T-helper 22 cell (primary cell): ENCODE results near the gene PRR7.
"Not testable (repeated sequence)": the region's sequence is repeated elsewhere in the genome, so short reads cannot be mapped to it uniquely, and the experiment has no call there.

ENCODE experiments used
- DNase-seq: peaks from one replicate; pipeline ENCODE4 v3.0.0-alpha.2; 2020; ENCODE audit warnings: low read depth

The PRR7 gene, protein sequence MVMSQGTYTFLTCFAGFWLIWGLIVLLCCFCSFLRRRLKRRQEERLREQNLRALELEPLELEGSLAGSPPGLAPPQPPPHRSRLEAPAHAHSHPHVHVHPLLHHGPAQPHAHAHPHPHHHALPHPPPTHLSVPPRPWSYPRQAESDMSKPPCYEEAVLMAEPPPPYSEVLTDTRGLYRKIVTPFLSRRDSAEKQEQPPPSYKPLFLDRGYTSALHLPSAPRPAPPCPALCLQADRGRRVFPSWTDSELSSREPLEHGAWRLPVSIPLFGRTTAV

DNA sequence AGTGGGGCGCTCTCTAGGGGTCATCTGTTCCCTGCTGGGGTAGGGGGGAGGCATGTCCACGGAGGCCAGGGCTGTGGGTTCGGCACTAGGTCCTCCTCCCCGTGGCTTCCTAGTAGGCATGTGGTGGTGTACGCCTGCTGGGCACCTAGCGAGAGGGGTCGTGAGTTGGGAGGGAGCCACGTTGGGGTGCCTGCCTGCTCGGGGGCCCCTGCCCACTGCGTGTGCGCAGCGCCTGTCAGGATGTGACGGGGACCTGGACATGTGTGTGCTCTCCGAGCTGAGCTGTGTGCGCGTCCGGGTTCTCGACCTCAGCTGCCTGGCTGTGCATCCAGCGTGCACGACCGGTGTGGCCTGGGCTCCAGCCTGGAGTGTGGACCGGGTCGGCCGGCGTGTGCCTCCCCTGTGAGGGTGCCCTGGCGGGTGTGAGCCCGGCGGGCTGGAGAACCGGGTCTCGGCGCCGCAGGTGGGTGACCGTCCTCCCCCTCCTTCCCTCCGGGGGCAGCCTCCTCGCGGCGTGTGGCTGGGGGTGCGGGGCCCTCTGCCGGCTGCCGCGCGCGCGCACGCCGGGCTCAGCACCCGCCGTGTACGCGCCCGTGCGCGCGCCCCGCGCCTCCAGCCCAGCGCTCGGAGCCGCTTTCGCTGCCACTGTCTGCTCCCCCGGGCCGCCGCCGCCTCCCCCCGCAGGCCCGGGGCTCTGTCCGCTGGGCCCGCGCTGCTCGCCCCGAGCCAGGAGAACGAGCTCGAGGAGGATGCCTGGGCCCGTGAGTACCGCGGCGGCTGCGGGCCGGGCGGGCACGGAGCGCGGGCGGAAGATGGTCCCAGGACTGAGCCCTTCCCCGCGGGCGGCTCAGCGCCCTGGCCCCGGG lies at the start of gene PRR7:
Gene PRR7 (plus strand): TSS at position 615 of the 866 bp plus-strand sequence. CDS start 8,254 bp downstream, outside the sequence.
- DNase-seq = peak; percentile 57

DNA sequence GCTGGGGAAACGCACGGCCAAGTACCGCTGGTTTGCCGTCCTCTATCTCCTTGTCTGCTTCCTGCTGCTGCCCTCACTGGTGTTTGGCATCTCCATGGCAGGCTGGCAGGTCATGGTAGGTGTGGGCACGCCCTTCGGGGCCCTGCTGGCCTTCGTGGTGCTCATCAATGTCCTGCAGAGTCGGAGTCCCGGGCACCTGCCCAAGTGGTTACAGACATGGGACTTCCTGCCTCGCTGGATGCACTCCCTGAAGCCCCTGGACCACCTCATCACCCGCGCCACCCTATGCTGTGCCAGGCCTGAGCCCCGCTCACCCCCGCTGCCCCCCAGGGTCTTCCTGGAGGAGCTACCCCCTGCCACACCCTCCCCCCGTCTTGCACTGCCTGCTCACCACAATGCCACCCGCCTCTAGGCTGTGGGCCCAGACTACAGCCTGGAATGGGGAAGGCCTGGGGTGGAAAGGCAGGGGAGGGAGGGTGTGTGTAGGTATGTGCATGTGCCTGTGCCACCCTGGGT lies 48.7 kb upstream of the PRR7 start:
- no peak for DNase-seq

DNA sequence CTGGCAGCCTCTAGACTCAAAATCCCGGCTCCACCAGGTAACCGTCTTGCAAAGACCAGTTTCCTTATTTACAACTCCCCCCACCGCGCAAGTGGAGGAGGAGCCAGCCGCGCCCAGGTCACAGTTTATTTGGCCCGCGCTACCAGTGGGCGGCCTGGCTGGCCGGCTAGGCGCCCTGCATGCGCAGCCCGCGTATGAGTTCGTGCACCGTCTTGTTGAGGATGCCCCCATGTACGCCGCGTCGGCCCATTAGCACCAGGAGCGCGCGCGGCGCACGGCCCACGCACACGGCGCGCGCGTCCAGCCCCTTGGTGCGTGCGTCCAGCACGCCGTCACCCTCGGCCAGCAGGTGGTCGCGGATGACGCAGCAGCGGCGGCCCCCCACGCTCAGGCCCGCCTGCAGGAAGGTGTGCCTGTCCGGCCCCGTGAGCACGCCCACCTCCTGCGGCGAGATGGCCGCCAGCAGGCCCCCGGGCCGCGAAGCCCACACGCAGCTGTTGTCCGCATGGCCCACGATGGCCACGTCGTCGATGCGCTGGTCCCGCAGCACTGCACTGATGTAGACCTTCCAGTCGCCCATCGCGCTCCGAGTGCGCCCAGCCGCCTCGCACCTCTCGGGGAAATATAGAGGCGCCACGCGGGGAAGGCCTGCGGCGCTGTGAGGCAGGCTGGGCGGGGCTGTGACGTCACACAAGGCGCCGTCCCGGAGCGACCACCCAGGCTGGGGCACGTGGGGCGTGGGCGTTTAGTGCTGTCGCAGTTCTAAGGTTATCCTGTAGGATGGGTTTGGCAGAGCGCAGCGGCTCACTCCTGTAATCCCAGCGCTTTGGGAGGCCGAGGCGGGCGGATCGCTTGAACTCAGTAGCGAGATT lies 46.4 kb upstream of the PRR7 start, which contains the start of gene PFN3:
Gene PFN3 (minus strand): TSS at position 665 of the 872 bp plus-strand sequence. CDS start 85 bp downstream, at position 580.
- no peak for DNase-seq

DNA sequence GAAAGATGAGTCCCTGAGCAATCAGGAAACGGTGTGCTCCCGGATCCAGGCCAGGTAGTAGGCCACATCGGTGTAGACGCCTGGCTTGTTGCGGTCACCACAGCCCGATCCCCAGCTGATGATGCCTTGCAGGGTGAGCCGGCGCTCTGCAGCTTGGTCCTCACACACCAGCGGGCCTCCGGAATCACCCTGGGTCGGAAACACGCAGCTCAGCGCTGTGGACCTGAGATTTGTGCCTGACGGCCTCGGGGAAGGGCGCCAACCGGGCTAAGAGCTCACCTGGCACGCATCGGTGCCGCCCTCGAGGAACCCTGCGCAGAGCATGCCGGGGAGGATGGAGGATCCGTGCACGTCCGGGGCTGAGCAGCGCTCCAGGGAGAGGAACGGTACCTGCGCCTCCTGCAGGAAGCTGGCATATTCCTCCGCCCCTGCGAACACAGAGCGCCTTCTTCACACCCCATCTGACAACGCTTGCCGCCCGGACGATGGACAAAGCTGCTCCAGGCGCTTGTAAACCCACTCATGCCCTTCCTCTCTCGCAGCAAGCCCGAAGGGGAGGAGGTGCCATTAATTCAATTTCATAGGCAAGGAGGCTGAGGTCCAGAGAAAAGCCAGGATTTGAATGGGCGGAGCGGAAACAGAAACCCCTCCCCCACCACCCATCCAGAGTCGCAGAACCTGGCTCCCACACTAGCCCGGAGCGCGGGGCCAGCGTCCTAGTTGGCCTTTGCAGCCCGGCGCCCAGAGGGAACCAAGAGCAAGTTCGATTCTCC lies 44.2 kb upstream of the PRR7 start:
- DNase-seq = peak; percentile 48

DNA sequence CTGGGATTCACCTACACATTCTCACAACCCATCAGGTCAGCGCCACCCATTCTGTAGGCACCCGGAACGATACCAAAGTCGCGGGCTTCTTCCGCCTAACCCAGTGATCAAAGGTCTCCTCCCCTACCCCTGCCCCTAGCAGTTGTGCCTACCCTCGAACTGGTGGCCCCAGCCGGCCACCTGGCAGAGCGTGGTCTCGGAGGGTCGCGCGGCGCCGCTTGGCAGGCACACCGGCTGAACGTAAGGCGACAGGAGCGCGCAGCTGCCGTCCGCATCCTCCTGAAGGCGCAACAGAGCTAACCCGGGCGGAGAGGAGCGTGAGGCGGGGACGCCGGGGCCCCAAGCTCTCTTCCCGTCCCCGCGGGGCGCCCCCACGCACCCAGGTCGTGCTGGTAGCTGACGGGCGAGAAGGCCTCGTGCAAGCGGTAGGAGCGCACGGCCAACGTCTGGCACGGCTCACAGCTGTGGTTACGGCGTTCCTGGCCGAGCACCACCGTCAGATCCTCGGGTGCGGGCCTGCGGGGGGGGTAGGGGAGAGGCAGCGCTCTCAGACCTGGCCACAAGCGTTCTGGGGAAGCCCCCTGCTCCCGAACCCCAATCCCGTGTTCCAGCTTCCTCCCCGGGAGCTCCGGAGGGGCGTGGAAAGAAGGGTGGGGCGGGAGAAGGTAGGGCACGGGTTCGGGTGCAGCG lies 43.4 kb upstream of the PRR7 start:
- peak; percentile 50 for DNase-seq

DNA sequence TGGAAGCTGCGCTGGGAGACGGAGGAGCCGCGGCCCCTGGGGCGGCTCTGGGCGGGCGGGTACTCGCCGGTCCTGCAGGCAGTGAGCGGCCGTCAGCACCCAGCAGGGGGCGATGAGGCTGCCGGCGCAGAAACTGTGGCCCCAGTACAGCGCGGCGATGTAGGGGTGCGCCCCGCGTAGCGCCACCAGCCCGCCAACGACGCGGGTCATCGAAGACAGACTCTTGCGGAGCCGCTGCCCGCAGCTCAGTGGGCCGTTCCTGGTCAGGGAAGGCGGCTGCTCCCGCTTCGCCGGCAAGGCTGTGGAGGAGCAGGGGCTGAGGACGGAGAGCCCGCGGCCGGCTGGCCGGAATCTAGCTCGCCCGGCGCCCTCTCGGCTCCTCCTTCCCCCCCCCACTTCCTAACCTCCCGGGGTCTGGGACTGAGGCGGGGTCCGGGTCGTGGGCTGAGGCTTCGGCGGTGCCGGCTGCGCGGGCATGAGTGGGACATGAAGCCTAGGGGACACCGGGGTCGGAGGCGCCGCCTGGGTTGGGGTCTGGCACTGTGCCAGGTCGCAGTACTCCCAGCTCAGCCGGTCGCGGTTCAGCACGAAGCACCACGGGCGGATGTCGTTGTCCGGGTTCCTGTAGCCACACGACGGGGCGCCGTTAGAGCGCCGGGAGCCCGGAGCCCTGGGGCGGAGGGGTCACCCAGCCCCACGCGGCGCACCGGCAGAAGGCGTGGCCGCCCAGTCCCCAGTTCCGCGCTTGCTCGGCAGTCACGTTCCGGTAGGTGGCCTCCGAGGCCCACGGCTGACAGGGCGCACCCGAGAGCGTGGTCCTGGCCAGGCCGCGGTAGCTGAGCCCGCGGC lies 42.6 kb upstream of the PRR7 start:
- DNase-seq = peak; percentile 74

DNA sequence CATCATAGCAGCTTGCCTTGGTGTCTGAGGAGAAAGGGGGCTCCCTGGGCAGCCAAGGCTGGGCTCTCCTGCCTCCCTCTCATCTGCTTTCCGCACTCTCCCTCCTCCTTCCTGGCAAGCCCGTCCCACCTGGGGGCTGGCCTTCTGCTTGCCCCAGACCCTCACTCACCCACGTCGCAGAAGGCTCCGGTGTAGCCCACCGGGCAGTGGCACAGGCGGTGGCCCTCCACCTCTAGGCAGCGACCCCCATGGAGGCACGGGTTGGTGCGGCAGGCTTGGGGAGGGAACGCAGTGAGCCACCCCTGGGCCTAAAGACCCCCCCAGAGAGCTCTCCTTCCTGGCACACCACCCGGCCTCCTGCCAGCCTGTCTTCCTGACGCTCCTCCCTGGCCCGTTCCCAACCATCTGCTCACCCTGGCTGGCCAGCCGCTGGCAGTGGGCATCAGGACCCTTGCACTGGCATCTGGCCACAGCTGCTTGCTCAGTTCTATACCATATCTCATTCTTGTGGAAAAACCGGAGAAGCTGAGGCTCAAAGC lies 41.9 kb upstream of the PRR7 start:
- DNase-seq = no peak

DNA sequence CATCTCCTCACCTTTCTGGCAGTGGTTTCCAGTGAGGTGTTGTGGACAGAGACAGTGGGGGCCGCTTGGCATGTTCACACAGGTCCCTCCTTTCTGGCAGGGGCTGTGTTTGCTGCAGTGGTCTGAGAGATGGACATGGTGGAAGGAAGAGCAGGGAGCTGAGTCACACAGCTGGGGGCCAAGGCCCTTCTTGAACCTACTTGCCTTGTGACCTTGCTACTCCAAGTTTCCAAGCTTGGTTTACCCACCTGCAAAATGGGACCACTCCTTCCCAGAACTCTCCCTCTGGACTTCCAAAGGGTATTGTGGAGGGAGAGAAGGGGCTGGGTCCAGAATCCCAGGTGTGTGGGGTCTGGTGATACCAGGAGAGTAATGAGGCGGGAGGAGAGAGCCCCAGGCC lies 41.3 kb upstream of the PRR7 start:
- no peak for DNase-seq

DNA sequence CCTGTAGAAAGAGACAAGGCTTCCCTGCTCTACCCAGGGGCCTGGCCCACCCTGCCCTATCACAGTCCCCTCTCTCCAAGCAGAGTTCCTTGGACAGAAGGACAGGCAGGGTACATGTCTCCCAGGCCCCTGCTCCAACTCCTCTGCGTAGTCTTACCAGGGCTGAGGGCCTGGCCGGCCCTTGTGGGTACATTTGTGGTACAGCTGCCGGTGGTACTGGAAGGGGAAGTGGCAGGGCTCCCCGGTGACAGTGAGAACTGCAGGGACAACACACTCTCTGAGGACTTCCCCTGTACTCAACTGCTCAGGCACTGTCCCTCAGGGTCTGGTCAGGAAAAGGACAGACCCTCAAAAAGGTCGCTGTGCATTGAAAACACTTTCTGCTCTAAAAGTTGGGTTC lies 40.8 kb upstream of the PRR7 start:
- DNase-seq = no peak

DNA sequence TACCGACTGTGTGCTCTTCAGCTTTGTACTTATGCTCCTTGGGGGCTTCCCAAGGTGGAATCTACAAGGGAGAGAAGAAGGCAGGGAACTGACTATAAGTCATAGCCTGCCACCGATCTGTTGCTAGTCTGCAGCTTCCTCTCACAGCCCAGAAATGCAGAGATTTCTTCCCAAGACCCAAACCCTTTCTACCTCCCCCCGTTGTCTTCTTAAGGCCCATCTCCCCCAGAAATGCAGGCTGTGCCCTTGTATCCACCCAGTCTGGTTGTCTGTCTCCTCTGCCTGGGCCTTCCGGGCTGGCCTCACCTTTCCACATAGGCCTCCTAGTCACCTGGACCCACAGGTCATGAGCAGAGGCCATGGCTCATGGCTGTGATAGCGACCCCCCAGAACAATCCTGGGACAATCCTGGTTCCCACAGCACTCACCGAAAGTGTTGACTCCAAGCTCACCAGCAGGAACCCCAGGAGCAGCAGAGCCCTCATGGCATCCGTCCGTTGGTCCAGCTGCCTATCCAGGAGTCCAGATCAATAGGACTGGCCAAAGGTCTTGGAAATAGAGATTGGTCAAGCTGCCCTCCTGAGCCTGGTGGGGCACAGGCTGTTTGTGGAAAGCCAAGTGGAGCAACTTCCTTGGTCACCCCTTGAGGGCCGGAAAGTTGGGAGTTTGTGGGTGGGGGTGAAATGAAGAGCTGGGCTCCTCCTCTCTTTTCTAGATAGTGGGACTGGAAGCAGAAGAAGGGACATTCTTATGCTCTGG lies 37.4 kb upstream of the PRR7 start, which contains the start of gene F12:
Gene F12 (minus strand): TSS at position 522 of the 759 bp plus-strand sequence. CDS start 37 bp downstream, at position 485.
- no peak for DNase-seq

DNA sequence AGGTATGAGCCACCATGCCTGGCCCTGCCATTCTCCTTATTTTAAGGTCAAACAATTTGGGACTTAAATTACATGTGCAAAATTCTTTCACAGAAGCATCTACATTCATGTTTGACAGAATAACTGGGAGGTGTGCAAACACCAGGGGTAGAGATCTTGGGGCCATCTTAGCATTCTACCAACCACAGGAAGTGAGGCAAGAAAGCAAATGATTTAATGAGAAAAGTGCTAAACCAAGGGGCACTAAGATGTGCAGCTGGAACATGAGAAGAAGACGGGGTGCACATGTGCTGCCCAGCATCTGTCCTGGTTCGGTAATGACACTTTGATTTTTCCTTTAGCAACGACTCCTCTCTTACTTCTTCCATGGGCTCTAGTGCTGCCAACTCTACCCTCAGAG lies 36.0 kb upstream of the PRR7 start:
- DNase-seq = no peak

DNA sequence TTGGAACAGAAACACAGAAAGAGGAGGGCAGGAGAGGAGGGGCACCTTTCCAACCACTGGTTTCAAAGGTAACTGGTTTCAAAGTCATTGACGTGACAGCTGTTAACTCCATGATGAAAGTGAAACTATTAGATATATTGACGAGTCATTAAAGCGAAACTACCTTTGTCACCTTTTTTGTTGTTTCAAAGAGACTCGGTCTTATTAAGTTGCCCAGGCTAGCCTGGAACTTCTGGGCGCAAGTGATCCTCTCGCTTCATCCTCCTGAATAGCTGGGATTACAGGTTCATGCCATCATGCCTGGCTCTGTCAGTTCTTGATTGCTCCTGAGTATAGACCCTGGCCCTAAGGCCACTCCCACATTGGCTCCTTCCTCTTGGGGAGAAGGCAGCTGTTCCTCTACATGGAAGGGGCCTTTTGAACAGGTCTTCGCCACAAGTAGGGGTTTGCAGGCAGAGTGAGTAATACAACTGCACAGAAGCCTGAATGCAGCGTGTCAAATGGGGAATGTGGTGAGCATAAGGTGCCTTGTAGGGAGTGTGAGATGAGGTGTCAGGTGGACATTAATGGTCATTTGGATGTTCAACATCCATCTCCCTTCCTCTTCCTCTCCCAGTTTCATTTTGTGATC lies 33.9 kb upstream of the PRR7 start:
- DNase-seq = no peak

DNA sequence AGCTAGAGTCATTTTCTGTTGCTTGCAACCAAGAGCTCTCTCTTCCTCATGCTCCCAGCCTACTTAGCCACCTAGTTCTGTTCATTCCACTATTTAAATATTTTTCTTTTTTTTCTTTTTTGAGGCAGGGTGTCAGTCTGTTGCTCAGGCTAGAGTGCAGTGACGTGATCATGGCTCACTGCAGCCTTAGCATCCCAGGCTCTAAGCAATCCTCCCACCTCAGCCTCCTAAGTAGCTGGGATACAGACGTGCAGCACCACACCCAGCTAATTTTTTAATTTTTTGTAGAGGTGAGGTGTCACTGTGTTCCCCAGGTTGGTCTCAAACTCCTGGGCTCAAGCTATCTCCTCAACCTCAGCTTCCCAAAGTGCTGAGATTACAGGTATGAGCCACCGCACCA lies 32.1 kb upstream of the PRR7 start:
- DNase-seq = no peak

DNA sequence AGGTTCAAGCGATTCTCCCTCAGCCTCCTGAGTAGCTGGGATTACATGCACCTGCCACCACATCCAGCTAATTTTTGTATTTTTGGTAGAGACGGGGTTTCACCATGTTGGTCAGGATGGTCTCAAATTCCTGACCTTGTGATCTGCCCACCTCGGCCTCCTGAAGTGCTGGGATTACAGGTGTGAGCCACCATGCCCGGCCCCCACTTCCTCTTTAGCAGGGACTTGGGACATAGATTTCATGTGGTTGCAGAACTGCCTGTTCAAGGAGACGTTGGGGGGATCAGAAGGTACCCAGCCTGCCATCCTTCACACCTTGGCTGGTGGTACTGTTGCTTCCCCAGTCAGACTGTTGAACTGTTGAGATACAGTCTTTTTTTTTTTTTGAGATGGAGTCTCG lies 29.5 kb upstream of the PRR7 start:
- DNase-seq = not testable (repeated sequence)

DNA sequence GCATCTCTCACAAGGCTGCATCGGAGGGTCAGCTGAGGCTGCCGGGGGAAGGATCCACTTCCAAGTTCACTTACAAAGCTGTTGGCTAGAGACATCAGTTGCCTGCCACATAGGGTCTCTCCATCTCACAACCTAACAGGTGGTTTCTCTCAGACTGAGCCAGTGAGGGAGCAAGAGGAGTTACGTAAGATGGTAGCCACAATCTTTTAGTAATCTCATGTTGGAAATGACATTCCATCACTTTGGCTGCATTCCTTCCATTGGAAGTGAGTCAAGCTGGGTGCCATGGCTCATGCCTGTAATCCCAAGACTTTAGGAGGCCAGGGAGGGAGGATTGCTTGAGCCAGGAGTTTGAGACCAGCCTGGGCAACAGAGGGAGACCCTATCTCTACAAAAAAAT lies 27.6 kb upstream of the PRR7 start:
- DNase-seq = no peak

DNA sequence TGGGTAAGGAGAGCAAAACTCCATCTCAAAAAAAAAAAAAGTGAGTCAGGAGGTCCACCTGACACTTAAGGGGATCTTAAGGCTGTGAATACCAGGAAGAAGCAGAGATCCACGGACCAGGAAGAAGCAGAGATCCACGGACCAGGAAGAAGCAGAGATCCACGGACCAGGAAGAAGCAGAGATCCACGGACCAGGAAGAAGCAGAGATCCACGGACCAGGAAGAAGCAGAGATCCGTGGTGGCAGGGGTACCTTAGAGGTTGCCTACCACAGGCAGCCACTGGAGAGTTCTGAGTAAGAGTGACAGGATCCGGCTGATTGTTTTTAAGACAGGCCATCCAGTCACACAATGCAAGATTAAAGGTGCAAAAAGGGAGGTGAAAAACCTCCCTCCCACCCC lies 26.1 kb upstream of the PRR7 start:
- DNase-seq = not testable (repeated sequence)

DNA sequence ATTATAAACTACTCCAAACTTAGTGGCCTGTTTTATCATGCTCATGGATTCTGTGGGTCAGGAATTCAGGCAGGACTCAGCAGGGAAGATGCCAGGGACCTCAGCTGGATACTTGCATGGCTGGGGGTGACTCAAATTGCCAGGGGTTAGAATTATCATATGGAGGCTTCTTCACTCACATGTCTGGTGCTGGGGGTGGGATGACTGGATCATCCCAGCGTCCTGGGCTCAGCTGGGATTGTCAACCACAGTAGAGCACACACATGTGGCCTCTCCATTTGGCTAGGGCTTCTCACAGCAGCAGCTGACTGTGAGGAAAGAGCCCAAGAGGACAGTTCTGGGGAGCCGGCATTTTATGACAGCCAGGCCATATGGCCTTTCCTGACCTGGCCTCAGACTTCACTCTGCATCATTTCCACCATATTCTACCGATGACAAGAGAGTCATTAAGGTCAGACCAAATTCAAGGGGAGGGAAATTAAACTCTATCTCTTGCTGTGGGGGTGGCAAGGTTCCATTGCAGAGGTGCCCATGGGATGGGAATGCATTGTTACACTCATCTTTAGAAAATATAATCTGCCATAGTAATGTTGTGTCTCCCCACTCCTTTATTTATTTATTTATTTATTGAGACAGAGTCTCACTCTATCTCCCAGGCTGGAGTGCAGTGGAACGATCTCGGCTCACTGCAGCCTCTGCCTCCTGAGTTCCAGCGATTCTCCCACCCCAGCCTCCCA lies 25.4 kb upstream of the PRR7 start:
- no peak for DNase-seq
